Amniotic stem cell (primary cell): Measurements from ENCODE around the gene FLII.
"Not testable (repeated sequence)": the region's sequence is repeated elsewhere in the genome, so short reads cannot be mapped to it uniquely, and the experiment has no call there.

Experiments
- DNase-seq: peaks from one replicate; lab custom pipeline; 2025; lab: John Stamatoyannopoulos, UW

FLII gene

DNA sequence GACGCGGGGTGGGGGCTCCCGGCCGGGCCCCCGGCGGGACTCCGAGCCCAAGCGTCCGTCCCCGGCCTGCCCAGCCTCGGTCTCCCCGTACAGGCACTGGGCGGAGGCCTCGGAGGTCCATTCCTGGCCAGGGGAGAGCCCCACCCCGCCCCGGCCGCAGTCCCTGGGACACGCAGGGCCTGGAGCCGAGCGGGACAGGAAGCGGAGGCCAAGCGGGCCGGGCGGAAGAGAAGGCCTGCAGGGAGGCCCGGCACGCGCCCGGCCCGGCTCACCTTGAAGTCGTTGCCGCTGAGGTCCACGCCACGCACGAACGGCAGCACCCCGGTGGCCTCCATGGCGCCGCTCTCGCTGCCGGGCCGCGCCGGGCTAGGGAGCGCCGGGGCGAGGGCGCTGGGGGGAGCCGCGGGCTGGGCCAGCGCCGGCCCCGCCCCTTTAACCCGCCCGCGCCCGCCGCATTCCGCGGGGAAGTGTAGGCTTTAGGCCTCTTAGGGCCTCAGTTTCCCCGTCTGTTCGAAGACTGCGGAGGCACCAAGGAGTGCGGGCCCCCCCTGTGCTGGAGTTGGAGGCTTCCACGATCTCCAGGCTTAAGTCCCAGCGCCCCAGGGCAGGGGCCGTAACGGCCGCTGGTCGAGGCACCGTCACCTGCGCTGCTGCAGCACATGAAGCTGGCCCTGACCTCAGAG lies at the start of gene FLII:
TSS of gene FLII (minus strand) at position 383 of the 683 bp plus-strand sequence. CDS start at position 335, 48 bp downstream.
- no peak for DNase-seq

- not testable (repeated sequence) for DNase-seq
Measured at GRCh38 chr17:18303206-18303605, 44.7 kb upstream of the FLII start.

- DNase-seq: no peak
Measured at GRCh38 chr17:18300725-18301480, 42.4 kb upstream of the FLII start.

DNA sequence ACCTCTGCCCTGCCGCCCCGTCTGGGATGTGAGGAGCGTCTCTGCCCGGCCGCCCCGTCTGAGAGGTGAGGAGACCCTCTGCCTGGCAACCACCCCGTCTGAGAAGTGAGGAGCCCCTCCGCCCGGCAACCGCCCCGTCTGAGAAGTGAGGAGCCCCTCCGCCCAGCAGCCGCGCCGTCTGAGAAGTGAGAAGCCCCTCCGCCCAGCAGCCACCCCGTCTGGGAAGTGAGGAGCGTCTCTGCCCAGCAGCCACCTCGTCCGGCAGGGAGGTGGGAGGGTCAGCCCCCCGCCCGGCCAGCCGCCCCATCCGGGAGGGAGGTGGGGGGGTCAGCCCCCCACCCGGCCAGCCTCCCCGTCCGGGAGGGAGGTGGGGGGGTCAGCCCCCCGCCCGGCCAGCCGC lies 39.5 kb upstream of the FLII start:
- DNase-seq: not testable (repeated sequence)

DNA sequence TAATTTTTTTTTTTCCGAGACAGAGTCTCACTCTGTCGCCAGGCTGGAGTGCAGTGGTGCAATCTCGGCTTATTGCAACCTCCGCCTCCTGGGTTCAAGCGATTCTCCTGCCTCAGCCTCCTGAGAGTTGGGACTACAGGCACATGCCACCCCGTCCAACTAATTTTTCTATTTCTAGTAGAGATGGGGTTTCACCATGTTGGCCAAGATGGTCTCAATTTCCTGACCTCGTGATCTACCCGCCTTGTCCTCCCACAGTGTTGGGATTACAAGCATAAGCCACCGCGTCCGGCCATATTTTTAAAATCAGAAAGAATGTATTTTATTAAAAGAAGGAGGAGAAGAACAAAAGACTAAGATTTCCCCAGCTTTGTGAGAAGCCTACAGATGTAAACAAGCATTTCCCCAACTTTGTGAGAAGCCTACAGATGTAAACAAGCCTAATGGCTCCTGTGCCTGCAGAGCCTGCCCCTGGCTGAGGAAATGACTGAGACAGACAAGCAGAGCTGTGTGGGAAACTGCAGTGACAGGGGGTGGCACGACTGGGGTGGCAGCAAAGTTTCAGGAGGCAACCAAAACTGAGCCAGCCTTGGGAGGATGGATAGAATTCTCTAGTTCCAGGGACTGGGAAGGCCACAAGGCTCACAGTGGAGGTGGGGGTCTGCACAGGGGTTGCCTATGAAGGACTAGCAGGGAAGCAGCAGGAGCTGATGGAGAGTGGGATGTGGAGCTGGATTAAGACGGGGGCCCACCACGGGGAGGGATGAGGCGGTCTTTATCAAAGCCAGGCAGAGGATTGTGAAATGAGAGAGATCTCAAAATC lies 33.4 kb upstream of the FLII start:
- DNase-seq: no peak

DNA sequence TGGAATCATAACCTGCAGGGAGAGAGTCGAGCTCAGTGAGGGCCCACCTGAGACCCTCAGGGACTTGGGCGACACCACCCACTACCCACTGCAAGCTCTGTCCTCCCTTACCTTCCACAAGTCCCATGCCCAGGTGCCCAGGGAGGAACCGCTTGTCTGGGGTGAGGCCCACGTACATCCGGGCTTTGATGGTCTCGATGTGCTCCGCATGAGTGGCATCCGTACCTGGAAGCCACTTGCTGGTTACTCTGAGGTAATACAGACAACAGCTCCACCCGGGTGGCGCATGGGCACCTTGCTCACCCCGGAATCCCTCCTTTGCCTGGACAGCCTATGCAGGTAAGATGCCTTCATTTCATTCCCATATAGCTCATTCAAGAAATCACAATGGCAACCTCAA lies 26.8 kb upstream of the FLII start:
- no peak for DNase-seq

DNA sequence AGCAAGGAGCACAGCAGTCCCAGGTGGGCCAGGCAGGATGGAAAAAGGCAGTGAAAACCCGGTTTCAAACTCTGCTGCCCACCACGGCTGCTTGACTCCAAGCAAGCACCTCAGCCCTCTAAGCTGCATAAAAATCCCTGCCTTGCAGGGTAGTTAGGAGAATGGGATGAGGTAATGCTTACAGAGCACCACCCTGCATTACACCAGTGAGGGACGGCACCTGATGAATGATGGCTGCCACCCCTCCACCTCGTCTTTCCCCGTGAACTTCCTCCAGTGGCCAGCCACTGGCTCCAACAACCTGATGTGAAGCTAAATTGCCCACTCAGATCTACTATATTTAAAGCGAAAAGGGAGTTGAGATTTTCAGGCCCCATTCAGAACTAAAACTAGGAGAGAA lies 23.2 kb upstream of the FLII start:
- no peak for DNase-seq

- DNase-seq: no peak
Measured at GRCh38 chr17:18280766-18281371, 22.3 kb upstream of the FLII start.

GRCh38 chr17:18280249-18280648 lies 21.7 kb upstream of the FLII start:
- no peak for DNase-seq

DNA sequence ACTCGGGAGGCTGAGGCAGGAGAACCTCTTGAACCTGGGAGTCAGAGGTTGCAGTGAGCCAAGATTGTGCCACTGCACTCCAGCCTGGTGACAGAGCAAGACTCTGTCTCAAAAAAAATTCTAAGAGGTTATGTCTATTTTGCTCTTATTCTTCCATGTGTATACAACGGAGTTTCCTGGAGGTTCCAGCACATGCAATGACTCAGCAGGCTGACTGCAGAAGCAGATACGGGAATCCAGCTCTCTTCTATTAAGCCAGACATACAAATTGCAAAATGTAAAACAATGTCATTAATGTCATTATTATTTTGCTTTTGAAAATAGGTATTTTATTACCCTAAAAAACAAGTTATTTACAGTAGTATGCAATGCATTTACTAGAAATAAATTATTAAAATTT lies 20.3 kb upstream of the FLII start:
- no peak for DNase-seq

GRCh38 chr17:18277076-18277475 lies 18.5 kb upstream of the FLII start:
- DNase-seq: no peak

DNA sequence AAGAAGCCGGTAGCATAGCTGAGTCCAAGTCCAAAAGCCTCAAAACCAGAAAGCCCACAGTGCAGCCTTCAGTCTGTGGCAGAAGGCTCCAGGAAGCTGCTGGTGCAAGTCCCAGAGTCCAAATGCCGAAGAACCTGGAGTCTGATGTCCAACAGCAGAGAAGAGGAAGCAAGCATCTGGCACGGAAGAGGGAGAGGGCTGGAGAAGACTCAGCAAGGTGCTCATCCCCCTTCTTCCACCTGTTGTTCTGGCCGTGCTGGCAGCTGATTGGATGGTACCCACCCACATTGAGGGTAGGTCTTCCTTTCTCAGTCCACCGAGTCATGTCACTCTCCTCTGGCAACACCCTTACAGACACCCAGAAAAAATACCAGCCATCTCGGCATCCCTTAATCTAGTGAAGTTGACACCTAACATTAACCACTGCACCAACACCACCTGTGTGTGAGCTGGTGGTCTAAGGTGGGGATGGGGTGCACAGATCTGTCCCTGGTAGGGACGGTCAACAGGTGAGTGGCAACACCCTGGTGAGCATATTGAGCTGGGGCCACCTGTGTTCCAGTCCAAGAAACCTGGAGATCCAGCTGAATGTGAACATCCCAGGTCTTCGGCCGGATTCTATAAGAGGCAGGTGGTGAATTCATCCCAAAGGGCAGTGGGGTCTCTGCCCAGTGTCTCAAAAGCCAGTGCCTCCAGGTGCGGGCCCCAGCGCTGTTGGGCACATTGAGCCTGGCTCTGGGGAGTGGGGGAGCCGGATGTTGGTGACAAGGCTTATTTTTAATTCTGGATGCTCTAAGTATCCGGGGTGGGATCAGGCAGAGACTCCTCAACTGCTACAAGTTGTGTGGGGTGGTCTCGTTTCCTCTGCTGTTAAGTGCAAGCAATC lies 11.8 kb upstream of the FLII start:
- DNase-seq: no peak

DNA sequence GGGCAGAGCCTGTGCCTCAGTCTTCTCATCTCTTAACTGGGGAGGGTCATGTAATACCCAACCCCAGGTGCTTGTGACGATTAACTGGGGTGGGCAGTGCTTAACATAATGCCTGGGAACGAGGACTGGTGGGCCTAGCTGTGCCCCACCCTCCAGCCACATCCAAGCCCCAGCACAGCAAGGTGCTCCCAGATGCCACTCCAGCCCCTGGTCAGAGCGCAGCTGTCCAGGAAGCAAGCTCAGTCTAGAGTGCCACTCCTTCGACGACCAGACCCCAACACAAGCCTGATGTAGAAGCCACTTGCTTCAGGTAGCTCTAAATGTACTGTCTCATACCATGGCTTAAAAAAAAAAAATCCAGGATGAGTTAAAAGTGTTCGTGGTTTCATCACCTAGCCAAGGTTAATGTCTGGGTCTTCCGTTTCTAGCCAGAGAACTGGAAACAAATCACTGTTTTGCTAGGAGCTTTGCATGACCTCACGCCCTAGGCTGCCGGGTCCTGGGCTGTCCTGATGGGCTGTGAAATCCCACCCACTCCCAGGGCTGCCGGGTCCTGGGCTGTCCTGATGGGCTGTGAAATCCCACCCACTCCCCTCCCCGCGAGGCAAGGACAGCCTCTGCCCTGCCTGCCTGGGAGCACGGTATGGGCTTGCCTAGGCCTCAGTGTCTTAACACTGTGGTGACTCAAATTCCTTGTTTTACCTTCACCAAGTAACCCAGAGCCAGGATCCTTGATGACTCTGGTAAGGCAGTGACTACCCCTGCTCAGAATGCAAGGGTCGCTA lies 9.6 kb upstream of the FLII start:
- no peak for DNase-seq

- no peak for DNase-seq
Measured at GRCh38 chr17:18267366-18267765, 8.8 kb upstream of the FLII start.

GRCh38 chr17:18263885-18264682 lies 5.5 kb upstream of the FLII start:
- no peak for DNase-seq

GRCh38 chr17:18262641-18263040 lies 4.1 kb upstream of the FLII start:
- no peak for DNase-seq

DNA sequence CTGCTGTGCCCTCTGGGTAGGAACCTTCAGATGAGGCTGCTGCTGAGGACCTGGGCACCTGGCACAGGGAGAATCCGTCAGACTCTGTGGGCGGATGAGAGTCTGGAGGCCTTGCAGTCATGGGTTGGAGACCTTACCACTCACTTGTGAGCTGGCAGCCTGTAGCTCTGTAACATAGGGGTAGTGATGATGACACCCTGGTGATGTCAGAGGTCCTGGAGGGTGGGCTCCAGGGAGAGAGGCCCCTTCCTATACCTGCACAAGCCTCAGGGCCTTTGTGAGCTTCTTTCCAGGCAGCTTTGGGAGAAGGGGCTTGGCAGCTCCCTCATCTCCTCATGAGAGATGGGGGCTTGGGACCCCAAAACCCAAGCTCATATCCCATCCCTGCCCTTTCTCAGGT lies 3.6 kb upstream of the FLII start:
- no peak for DNase-seq

DNA sequence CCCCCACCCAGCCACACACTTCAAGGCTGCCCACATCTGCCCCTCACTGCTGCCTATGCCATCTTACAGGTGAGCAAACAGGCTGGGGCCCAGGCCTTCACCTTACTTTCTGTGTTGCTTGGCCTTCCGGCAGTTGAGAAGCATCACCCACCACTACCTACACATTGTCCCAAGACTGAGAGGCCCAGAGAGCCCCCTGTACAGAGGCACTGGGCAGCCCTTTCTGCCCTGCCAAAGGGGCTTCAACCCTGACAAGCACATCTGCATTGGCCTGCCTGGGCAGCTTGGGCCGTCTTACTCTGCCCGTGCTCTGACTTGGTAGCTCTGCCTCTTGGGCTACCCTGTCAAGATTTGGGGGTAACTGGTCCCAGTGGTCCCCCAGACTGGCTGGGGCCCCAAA lies 3.1 kb upstream of the FLII start:
- DNase-seq: no peak

- DNase-seq: peak; percentile 60
Measured at GRCh38 chr17:18261146-18261515, 2.6 kb upstream of the FLII start.
